Right atrium auricular region (tissue), 2 donors: Measurements from ENCODE around the gene PDE2A. TPM values are rescaled to one million over a fixed set of nuclear protein-coding genes. Genes with fewer than 3 reads are reported as not detected.
A peak's percentile ranks its signal among the peaks of the same experiment; 100 is the strongest.

Experiments used
- DNase-seq: peaks from one replicate; pipeline ENCODE4 v3.0.0-alpha.2; 2019; ENCODE audit warnings: low spot score
- H3K27ac ChIP-seq, 2 donors: fragments of 200-600 bp; sonication (generic); 1 replicate in 1 of 2; 2 replicates in 1 of 2; pipeline ENCODE4 v1.5.1; 2016 to 2019
- H3K27me3 ChIP-seq, 2 donors: fragments of 200-600 bp; sonication (generic); one replicate each; pipeline versions ENCODE4 v1.5.1 to v1.6.0; 2017 to 2019
- H3K36me3 ChIP-seq: fragments of 200-600 bp; sonication (generic); one replicate; pipeline ENCODE4 v1.5.1; 2016
- H3K4me1 ChIP-seq, 2 donors: fragments of 200-600 bp; sonication (generic); one replicate each; pipeline versions ENCODE4 v1.5.1 to v1.6.0; 2017 to 2019
- H3K4me3 ChIP-seq, 2 donors: fragments of 200-600 bp; sonication (generic); 1 replicate in 1 of 2; 2 replicates in 1 of 2; pipeline ENCODE4 v1.5.1; 2017 to 2019; ENCODE audit warnings: mild to moderate bottlenecking in 1 of 2, moderate library complexity in 1 of 2
- H3K9me3 ChIP-seq, 2 donors: fragments of 200-600 bp; sonication (generic); one replicate each; pipeline ENCODE4 v1.5.1; 2019
- CTCF ChIP-seq, 2 donors: fragments of 200-600 bp; sonication (generic); IDR thresholded peaks; one replicate each; pipeline ENCODE4 v1.5.1; 2019; ENCODE audit warnings: antibody characterized with exemption in 2 of 2
- total RNA-seq, 2 donors: library from RNA; depleted of rRNA; stranded (reverse); fragments of >200 nt; gene quantifications; one replicate each; pipeline ENCODE4 v1.1.0, GENCODE V29; 2016

Gene PDE2A
- total RNA-seq, 2 donors from 2014 or later, result 23.1 to 34.2 TPM

GRCh38 chr11:72633068-72633467 lies 41.2 kb downstream of the PDE2A start:
- Histone ChIP-seq H3K36me3 (no peaks in the 10 kb centered on the region), H3K27ac (peak overlapping the region; percentile 84 to 88), H3K27me3 (no peaks in the 10 kb centered on the region), H3K4me3 (no peak overlapping the region), H3K4me1 (peaks cover 0 to 92% of the 10 kb centered on the region in 2 donors), H3K9me3 (no peaks in the 10 kb centered on the region)
- DNase-seq, result no peak
- TF ChIP-seq CTCF (IDR thresholded peaks at IDR 0.05), result no peak

GRCh38 chr11:72631806-72632731 lies 42.2 kb downstream of the PDE2A start:
- DNase-seq, result peak; percentile 75
- H3K27ac ChIP-seq, result peak overlapping the region; percentile 84 to 88

GRCh38 chr11:72630104-72630852 lies 43.9 kb downstream of the PDE2A start:
- Histone ChIP-seq H3K27ac (peak overlapping the region; percentile 84 to 88), H3K9me3 (no peaks in the 10 kb centered on the region), H3K4me3 (no peak overlapping the region), H3K36me3 (no peaks in the 10 kb centered on the region), H3K27me3 (no peaks in the 10 kb centered on the region), H3K4me1 (peaks cover 0 to 98% of the 10 kb centered on the region in 2 donors)
- no peak for DNase-seq
- TF ChIP-seq CTCF (IDR thresholded peaks at IDR 0.05), result no peak

More at GRCh38 chr11:72631806-72632731, 42.2 kb downstream of the PDE2A start:
- Histone ChIP-seq H3K27me3 (no peaks in the 10 kb centered on the region), H3K4me3 (no peak overlapping the region), H3K9me3 (no peaks in the 10 kb centered on the region), H3K36me3 (no peaks in the 10 kb centered on the region), H3K4me1 (peaks cover 0 to 92% of the 10 kb centered on the region in 2 donors)
- no peak for TF ChIP-seq CTCF (IDR thresholded peaks at IDR 0.05)

- peaks cover 0 to 100% of the 10 kb centered on the region in 2 donors for H3K4me1 ChIP-seq
- TF ChIP-seq CTCF (IDR thresholded peaks at IDR 0.05), result no peak
- no peak for DNase-seq
- no peaks in the 10 kb centered on the region for H3K27me3 ChIP-seq
- no peaks in the 10 kb centered on the region for H3K9me3 ChIP-seq
- no peak overlapping the region for H3K4me3 ChIP-seq
- no peaks in the 10 kb centered on the region for H3K36me3 ChIP-seq
- peak overlapping the region; percentile 84 to 88 for H3K27ac ChIP-seq
These were observed 45.0 kb downstream of the PDE2A start for GRCh38 chr11:72629266-72629665.

GRCh38 chr11:72627594-72628281 lies 46.5 kb downstream of the PDE2A start:
- H3K4me3 ChIP-seq, result no peak overlapping the region
- TF ChIP-seq CTCF (IDR thresholded peaks at IDR 0.05), result no peak
- DNase-seq, result no peak

More at GRCh38 chr11:72627594-72628281, 46.5 kb downstream of the PDE2A start:
- Histone ChIP-seq H3K36me3 (no peaks in the 10 kb centered on the region), H3K9me3 (no peaks in the 10 kb centered on the region), H3K4me1 (peaks cover 0 to 88% of the 10 kb centered on the region in 2 donors), H3K27ac (peak overlapping the region; percentile 84 to 85), H3K27me3 (no peaks in the 10 kb centered on the region)
